ENCODE results near the gene CFAP299.

DNA sequence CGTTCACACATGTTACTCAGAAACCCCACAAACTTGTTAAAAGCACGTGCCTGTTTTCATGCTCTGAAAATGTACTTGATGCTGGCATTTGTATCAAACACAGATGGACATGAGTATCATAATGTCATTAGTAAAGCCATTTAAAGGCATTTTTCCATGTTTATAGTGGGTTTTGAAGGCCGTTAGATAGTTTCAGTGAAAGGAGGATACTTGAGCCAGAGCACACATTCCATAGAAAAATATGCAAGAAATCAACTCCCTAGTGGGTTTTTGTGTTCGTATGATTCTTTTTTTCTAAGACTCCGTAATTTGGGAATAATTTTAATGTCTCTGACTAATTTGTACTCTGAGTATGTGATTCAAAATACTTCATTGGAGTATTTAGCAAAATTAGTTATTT is 478.7 kb downstream of the CFAP299 start:
- no peak for TF ChIP-seq EZH2 (IDR thresholded peaks at IDR 0.05; ENCODE audit: low read depth)
- TF ChIP-seq, protein P1, sequence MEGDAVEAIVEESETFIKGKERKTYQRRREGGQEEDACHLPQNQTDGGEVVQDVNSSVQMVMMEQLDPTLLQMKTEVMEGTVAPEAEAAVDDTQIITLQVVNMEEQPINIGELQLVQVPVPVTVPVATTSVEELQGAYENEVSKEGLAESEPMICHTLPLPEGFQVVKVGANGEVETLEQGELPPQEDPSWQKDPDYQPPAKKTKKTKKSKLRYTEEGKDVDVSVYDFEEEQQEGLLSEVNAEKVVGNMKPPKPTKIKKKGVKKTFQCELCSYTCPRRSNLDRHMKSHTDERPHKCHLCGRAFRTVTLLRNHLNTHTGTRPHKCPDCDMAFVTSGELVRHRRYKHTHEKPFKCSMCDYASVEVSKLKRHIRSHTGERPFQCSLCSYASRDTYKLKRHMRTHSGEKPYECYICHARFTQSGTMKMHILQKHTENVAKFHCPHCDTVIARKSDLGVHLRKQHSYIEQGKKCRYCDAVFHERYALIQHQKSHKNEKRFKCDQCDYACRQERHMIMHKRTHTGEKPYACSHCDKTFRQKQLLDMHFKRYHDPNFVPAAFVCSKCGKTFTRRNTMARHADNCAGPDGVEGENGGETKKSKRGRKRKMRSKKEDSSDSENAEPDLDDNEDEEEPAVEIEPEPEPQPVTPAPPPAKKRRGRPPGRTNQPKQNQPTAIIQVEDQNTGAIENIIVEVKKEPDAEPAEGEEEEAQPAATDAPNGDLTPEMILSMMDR (conservative IDR thresholded peaks at IDR 0.05): no peak
